GM18867 (cell line): ENCODE measurements around the gene SFRP5.
A peak's percentile ranks its signal among the peaks of the same experiment; 100 is the strongest.

Experiments
- ATAC-seq: cut with Tn5 transposase; IDR thresholded peaks from one replicate; pipeline ENCODE4 v1.9.1; 2021; ENCODE audit warnings: mild to moderate bottlenecking, moderate library complexity; ENCODE audit not compliant: unreplicated experiment

SFRP5 gene, protein sequence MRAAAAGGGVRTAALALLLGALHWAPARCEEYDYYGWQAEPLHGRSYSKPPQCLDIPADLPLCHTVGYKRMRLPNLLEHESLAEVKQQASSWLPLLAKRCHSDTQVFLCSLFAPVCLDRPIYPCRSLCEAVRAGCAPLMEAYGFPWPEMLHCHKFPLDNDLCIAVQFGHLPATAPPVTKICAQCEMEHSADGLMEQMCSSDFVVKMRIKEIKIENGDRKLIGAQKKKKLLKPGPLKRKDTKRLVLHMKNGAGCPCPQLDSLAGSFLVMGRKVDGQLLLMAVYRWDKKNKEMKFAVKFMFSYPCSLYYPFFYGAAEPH

DNA sequence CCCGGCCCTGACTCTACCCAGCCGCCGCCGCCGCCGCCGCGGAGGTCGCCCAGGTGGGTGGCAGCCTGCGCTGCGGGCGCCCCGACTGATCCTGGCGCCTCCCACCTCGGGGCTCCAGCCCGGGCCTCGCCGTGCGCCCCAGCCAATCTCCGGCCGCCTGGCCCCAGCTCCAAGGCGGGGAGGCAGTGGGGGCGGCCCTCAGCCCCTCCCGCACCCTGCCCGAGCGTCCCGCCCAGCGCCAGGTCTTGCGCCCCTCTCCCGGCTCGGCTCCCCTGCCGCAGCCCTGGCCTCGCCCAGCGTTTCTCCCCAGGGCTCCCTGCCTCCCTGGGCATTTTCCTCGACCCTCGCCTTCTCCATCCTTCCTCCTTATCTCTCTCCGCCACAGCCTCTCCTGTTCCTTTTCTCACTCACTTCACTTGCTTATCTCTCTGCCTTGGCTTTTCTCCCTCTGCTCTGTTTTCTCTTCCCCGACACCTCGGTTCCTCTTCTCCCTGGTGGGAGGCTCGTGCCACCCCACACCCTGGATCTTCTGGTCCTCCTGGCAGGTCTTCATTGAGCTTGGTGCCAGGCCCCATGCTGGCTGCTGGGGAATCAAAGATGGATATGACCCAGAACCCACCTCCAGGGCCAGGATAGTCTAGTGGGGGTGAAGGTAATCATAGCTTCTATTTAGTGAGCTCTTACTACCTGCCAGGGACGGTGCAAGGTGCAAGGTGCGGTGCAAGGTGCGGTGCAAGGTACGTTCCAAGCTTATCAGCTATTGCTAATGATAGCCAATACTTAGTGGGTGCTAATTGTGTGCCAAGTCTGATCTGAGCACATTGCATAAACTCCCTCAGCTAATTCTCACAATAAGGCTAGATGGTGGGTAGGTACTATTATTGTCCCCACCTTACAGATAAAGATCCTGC is at the start of gene SFRP5:
Gene SFRP5, minus strand, starts transcription at position 87 of the 911 bp plus-strand sequence. CDS start 166 bp downstream, outside the sequence.
- ATAC-seq: no peak

- no peak for ATAC-seq
Measured at GRCh38 chr10:97820096-97820704, 48.4 kb upstream of the SFRP5 start.

- no peak for ATAC-seq
Measured at GRCh38 chr10:97818572-97818971, 46.8 kb upstream of the SFRP5 start.

- no peak for ATAC-seq
Measured at GRCh38 chr10:97816609-97817008, 44.8 kb upstream of the SFRP5 start.

DNA sequence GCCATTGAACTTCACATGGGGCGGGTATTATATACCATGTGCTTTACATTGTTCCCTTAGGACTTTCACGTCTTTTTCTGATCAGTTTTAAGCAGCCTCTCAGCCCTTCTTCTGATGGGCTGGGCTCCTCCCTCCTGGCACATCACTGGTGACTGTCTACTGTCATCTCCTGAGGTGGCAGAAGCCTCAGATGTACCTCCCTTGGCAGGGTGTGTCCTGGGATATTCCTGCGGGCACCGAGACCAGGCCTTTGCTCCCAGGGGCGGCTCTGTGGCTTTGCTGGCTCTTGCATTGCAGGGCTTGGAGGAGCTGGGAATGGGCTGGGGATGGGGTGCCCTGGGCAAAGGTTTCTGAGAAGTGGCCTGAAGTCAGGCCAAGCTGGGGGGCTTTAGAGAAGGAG is 43.2 kb upstream of the SFRP5 start:
- no peak for ATAC-seq

DNA sequence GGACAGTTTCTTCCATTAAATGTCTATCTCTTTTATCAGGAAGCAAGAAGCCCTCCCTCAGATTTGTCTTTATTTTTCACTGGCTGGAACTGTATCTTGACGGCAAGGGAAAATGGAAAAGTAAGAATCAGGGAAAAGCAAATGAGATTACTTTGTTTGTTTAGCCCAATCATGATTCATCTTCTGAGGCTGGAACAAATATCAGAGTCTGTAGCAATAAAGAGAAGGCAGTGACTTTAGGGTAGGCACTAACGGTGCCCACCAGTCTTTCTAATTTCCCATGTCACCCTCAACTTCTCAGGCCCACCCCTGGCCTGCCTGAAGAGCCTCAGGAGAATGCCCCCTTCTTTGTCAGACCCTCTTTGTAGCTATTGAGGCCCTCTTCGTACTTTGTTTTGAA is 41.5 kb upstream of the SFRP5 start:
- no peak for ATAC-seq

GRCh38 chr10:97812696-97813095 is 40.9 kb upstream of the SFRP5 start:
- ATAC-seq: no peak

- no peak for ATAC-seq
Measured at GRCh38 chr10:97811958-97812357, 40.2 kb upstream of the SFRP5 start.

DNA sequence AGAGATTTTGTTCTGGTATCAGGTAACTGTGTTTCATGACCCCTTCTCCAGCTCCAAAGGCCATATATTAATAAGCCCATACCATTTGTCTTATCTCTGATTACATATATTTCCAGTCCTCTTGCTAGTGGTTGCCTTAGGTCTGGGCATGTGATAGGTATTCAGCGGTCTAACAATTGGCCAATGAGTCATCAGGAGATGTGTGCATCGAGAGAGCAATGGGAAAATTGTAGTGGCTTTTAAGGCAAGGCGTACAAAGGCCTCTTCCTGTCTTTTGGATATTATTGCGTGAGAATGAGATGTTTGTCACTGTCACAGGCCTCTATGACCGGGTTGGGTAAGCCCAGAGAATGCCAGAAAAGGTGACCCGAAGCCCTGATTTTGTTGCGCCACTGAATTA is 38.6 kb upstream of the SFRP5 start:
- no peak for ATAC-seq

DNA sequence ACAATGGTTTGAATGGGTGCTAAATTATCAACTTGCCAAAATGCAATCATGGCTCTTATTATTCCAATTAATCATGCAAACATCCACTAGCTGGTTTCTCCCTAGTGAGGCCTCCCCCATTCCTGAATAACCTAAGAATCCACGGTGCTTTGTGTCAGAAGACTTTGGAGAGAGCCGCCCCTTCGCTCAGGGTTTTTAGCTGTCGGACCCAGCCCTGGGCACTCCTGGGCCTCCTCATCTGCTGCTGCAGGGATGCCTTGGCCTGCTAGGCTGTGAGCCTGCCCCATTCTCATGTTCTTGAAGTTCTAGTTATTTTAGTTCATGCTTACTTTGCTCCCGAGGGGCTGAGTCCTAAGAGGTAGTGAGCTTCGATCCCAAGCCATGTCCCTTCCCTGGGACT is 34.1 kb upstream of the SFRP5 start:
- no peak for ATAC-seq

- no peak for ATAC-seq
Measured at GRCh38 chr10:97805096-97805884, 33.5 kb upstream of the SFRP5 start.

DNA sequence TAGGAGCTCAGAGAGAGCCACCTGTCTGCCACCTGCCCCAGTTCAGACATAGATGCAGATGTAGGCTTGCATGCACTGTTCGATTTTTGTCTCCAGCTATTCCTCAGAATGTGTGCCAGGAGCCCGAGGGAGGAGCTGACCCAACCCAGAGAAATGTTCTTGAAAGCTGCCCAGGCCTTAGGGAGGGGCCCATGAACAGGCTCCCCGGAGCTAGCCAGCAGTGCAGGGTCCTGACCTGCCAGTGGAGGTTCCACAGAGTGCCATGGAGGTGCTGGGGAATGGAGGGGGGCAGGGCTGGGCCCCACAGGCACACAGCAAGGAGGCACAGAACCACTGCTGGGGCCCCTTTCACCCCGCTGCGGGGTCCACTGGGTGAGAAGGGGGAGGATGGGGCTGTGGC is 29.6 kb upstream of the SFRP5 start:
- no peak for ATAC-seq

DNA sequence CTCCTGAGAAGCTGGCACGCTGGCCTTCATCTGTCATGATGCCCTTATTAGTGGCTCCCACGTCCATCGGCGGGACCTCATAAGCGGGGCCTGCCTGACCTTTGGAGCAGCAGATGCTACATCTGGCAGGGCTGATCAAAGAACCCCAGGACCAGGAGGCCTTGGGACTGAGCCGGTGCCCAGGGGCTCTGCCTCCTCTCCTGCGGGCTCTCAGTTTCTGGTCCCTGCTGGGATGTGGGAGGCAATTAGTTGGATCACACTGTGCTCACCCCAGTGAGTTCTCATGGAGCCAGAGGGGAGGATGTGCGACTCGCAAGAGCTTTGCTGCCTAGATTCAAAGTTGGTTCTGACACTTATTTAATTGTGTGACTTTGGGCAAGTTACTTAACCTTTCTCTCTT is 28.7 kb upstream of the SFRP5 start:
- no peak for ATAC-seq

DNA sequence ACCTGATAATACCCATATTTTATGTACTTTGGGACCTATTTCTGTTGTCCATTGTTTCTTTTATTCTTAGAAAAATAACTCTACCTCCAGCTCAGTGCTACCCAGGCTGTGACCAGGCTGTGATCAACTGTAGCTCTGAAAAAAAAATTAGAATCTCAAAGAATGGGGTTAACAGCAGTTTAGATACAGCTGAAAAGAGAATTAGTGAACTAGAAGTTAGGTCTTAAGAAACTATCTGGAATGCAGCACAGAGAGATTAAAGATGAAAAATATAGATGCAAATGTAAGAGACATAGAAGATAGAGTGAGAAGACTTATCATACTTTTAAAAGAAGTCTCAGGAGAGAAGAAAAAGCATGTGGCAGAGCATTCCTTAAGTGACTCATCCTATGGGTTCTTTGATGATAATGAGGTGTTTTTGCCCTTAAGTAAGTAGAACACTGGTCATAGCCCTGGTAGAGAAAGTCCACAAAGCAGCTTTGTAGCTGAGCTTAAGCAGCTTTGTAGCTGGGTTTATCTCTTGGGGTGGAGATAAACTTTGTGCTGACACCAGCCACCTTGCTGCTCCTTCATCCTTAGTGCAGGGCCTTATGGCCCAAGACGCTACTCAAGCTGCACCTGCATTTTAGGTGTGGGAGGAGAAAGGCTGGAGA is 27.3 kb upstream of the SFRP5 start:
- ATAC-seq: no peak

DNA sequence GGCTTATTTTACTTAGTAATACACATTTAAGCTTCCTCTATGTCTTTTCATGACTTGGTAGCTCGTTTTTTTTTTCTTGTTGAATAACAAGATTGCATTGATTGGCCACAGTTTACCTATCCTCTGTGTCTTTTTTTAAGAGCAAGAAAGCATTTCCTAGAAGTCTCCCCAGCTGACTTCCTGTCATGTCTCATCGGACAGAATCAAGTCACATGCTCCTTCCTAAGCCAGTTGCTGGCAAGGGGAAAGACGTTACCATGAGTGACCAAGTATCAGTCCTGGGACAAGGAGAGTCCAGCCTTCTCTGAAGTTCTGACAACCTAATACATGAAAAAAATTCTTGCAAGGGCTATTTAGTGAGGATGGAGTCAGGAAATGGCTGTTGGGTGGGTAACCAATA is 24.9 kb upstream of the SFRP5 start:
- no peak for ATAC-seq

GRCh38 chr10:97795886-97796285 is 24.1 kb upstream of the SFRP5 start:
- no peak for ATAC-seq

DNA sequence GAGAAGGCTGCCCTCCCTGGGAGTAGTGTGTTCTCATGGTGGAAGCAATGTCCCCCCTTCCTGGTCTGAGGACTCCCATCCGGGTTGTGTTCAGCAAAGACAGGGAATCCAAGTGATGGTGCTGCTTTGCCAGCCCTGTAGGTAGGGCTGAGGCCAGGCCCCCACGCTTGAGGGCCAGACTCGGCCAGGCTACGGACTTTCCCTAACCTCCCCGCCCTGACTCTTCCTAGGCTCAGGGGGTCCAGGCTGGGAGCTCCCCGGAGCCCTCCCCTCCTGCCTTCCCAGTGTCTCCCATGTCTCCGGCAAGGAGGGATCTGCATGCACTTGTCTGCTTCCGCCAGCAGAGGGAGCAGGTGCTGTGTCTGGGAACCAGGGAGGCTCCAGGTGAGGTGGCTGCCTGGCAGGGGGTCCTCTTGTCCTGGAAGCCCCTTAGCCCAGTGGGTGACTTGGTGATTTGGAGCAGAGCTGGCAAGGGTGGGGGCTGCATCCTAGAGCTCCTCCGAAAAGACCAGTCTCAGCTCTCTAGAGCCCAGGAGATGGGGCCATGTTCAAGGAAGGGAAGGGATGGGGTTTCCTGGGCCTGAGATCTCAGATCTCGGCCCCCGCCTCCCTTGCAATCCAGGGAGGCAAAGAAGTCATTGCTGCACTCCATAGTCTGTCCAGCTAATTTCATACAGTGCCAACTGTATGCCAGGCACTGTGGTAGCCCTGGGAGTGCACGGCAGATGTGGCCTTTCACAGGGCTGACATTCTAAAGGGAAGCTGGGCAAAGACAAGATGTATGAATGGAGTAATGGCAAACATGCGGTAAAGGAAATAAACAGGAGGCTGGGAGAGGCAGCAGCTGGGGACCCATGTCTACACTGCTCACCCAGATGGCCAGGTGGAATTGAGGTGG is 20.3 kb upstream of the SFRP5 start:
- ATAC-seq: peak; percentile 51

DNA sequence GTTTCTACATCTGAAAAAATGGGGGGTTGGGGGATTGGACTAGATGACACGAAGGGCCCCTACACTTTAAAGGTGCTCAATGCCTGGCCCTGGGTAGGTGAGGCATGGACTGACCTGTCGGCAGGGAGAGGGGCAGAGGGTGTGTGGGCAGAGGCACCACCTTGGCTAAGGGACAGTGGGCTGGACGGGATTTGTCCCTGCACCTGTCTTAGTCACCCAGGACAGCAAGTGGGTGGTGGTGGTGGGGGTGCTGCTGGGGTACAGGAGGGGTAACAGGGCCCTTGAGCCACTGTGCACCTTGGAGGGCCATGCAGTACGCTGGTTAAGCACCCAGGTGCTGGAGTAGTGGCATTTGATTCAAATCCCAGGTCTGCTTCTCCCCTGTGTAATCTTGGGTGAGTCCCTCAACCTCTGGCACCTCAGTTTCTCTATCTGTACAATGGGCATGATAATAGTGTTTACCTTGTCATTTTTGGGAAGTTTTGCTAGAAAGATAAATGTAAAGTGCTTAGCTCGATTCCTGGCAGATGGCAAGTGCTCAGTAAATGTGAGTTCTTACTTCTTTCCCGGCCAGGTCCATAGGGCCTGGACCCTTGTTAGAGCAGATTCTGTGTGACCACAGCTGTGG is 18.1 kb upstream of the SFRP5 start:
- ATAC-seq: no peak
